UCSD-AML1 (cell line): Measurements from ENCODE around the gene CRY2.

Experiments
- DNase-seq: peaks from one replicate; lab custom pipeline; 2025; ENCODE audit not compliant: unreplicated experiment; lab: John Stamatoyannopoulos, UW

CRY2 gene

DNA sequence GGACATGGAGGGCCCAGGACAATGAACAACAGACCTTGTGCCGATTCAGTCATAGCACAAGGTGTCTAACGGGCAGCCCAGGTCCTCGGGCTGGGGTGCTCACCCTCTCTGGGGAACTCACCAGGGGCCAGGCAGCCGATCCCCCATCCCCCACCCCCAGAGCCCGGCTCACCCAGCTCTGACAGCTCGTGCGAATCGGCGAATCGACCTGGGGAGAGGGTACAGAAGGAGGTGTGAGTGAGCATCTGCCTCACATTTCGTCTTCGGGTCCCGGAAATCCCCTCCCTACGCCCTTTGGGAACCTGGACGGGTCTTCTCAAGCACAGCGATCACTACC lies 70.0 kb downstream of the CRY2 start:
- no peak for DNase-seq

DNA sequence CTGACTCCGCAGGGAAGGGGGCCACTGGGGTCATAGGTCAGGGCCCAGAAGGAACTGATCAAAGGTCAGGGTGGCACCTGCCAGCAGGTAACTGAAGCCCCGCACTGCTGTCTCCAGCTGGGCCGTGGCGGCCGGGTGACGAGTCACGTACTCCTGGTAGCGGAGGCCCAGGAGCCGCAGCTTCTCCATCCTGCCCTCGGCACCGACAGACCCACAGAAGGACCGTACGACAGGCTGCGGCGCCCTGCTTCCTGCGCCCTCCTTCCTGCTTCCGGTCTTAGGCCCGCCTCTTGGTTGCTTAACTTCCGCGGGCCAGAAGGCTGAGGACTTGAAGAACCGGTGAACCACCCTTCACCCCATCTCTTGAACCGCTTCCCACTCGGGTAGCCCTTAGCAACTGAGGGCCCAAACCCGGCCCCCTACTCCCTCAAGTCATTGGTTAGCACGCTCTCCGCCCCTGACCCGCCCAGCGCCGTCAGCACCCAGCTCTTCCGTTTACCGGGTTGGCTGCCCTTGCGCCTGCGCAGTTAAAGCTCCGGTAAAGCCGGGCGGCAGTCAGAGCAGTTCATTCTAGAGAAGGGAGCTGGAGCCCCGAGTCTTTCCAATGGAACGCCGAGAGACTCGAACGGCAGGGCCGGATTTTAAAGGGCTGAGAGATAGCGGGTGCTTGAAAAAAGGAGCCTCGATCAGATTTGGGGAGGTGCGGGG lies 70.5 kb downstream of the CRY2 start, which contains the start of gene PEX16:
Gene PEX16, minus strand, starts transcription at position 255 of the 708 bp plus-strand sequence. Its CDS starts 66 bp downstream, at position 189.
- peak; percentile 98 for DNase-seq

DNA sequence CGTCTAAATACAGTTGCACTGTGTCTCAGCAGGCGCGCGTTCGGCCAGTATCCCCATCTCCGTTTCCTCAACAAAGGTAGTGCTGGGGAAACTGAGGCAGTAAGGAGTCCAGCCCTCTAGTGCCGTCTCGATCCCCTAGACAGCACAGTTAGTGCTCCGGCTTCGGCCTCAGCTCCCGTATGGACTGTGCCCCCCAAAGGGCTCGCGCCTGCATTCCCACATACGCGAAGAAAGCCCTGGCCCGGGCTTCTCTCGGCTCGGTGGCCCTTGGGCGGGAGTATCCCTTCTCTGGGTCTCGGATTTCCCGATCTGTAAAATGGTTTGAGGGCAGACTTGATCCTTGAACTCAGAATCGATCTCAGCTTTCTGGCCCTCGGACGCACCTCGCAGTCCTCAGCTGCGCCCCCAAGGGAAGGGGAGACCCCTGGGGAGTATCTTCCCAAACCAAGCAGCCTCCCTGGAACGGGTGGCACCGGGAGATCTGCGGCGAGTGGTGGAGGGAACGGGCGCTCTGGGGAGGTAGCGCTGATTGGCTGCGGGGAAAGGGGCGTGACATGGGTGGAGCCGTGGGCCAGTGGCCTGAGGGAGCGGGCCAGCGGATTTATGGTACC lies 71.2 kb downstream of the CRY2 start:
- DNase-seq, result peak; percentile 81

DNA sequence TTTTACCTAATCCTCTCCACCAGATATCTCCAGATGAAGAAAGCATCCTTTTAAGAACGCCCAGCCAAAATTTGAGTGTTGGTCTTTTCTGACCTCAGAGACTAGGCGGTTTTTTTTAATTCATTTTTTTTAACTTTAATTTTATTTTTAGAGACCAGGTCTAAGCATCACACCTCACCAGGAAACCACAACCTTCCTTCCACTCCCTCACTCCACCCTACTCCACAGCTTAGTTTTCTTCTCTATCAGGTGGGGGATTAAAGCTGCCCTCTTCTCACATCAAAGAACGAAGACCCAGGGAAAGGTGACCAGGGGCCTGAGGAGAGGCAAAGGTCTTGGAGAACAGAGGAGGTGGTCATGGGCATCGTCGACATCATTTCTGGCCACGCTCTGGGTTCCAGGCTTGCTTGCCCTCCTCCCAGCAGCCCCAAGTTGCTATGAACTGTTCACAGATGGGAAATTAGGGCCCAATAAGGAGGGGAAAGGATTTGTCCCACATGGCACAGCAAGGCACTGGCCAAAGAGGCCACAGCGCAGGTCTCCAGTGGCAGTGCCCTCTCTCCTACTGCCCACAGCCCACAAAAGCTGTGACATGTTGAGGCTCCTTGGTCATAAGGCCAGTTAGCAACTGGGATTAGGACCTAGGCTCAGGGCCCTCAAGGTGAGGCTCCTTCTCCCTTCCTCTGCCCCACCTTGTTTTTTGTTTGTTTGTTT lies 71.8 kb downstream of the CRY2 start:
- DNase-seq, result no peak

DNA sequence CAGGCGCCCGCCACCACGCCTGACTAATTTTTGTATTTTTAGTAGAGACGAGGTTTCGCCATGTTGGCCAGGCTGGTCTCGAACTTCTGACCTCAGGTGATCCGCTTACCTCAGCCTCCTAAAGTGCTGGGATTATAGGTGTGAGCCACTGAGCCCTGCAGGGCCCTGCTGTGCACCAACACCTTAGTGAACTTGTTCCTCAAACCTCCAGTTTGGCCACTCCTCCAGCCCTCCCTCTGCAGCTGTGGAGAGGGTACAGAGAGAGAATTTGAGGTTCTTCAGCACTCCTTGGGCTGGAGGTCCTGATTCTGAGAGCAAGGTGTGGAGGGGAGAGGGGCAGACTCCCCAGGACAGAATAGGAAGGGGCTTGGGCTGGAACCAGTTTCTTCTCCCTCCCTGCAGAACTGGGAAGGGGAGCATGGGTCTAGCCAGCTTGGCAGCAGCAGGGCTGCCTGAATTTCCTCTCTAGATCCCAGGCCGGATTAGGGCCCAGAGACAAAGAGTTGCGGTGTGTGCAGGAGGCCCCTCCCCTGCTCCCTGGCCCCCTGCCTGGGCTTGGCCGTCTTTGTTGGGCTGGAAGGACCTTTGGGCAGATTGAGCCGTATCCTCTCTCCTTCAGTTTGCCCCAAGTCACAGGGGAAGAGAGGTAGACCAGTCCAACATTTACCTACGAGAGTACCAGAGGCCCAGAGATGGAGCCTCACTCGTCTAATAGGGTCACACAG lies 72.7 kb downstream of the CRY2 start:
- peak; percentile 26 for DNase-seq

DNA sequence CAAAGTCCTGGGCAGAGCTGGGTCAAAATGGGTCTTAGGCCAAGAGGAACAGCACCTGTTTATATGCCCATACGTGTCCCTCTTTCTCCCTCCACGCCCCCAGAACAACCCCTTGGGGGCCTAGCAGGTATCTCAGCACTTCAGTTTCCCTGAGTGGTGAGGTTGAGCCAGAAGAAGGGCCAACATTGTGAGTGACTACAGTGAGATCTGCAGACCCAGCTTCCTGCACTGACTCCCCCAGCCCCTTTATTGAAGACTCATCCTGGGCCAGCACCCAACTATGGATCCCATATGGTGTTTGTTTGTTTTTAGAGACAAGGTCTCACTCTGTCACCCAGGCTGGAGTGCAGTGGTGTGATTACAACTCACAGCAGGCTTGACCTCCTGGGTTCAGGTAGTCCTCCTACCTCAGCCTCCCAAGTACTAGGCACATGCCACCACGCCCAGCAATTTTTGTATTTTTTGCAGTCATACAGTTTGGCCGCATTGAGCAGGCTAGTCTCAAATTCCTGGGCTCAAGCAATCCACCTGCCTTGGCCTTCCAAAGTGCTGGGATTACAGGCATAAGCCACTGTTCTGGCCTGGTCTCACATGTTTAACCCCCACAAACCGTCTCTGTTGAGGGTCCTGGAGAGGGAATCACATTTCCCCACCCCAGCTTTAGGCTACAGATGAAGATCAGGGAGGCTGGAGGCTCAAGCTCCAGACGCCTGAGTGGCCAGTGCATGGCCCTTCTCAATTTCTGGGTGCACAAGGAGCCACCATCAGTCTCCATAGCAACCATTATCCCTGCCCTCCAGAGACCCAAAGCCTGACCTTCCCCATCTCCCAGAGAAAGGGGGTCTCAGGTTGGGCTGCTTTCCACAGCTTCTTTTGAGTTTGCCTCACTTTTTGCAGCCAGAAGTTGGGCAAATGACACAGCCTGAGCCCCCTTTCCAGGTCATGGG lies 73.5 kb downstream of the CRY2 start:
- DNase-seq, result no peak

DNA sequence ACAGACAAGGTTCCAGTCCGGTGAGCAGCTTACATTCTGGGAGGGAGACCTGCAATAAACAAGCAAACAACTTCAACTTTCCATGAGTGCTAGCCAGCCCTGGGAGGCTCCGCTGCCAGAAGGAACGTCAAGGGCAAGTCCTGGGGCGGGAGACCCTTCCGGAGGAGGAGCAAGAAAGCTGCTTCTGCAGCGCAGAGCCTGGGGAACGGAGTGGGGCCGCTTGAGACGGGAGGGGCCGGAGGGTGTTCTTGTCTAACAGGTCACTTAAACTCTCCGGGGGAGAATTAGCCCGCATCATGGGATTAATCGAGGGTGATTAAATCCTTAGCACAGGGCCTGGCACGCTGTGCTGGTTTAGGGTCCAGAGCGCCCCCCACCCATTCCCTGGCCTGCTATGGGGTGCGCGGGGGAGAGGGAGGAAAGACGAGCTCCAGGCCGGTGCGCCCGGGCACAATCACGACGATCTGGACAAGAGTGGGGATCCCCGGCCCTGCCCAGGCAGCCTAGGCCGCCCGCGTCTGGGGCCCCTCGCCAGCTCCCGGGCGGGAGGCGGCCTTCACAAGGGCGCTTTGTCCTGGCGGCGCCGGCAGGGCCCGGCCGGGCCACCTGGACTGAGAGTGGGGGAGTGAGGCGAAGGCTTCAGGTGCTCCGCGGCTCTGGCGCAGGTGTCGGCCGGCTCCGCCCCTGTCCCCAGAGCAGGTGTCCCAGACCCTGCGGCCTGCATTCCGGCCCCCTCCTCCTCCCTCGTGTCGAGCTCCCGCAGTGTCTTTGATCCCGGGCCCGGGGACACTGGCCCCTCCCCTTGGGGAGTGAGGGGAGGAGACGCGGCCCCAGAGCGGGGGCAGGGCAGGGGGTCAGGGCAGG lies 74.5 kb downstream of the CRY2 start:
- DNase-seq, result no peak

DNA sequence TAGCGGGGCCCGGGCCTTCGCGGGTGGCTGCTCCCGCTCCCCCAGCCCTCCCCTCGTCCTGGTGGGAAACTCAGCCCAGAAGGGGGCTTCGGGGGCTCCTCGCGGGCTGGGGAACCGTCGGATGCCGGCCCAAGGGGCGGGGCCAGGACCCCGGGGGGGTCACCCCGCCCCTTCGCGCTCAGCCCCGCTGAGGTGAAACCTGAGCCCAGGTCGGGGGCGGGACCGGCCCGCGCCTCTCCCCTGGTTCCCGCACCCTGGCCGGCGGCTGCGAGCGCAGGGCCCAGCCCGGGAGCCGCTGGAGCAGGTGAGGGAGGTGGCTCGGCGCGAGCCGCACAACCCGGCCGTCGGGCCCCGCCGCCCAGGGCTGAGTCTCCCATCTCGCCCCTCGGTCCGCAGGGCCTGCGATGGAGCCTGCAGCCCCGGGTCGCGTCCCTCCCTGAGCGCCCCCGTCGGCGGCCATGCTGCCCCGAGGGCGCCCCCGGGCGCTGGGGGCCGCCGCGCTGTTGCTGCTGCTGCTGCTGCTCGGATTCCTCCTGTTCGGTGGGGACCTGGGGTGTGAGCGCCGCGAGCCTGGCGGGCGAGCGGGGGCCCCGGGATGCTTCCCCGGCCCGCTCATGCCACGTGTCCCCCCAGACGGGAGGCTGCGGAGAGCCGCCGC lies 75.3 kb downstream of the CRY2 start, which contains the start of gene LARGE2:
Gene LARGE2, plus strand, starts transcription at position 232 of the 658 bp plus-strand sequence. Its CDS starts 227 bp downstream, at position 459.
- no peak for DNase-seq

DNA sequence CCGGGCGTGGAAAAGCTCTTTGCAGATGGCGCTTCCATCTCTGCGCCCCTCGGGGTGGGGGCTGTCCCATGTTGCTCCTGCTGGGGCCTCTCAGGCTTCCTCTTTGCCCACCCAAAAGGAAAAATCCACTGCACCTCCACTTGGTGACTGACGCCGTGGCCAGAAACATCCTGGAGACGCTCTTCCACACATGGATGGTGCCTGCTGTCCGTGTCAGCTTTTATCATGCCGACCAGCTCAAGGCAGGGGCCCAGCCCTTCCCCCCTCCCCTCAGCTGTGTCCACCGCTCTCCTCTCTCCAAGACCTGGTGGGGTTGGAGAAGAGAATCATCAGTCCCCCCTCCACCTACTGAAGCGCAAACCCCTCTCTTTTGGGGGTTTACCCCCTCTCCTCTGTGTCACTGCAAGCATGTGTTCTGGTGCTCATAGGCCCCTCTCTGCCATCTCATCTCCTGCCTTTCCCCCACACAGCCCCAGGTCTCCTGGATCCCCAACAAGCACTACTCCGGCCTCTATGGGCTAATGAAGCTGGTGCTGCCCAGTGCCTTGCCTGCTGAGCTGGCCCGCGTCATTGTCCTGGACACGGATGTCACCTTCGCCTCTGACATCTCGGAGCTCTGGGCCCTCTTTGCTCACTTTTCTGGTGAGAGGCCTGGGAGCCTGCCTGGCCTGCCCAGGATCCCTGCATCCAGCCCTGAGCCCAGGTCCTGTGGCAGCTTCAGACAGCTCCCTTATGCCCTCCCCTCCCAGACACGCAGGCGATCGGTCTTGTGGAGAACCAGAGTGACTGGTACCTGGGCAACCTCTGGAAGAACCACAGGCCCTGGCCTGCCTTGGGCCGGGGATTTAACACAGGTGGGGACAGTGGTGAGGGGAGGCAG lies 77.0 kb downstream of the CRY2 start:
- DNase-seq, result no peak

DNA sequence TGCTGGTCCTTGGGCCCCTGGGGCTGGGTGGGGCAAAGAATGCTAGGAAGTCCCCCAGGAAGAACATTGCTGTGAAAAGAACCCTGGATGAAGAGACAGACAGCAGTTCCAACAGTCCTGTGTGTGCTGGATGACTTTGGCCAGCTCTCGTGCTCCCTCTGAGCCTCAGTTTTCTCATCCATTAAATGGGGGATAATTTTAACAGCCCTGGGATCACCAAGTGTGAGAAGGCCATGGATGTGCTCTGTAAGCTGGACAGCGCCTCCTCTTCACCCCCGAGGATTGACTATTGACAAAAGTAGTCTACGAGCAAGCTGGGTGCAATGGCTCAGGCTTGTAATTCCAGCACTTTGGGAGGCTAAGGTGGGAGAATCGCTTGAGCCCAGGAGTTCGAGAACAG lies 77.7 kb downstream of the CRY2 start:
- no peak for DNase-seq

DNA sequence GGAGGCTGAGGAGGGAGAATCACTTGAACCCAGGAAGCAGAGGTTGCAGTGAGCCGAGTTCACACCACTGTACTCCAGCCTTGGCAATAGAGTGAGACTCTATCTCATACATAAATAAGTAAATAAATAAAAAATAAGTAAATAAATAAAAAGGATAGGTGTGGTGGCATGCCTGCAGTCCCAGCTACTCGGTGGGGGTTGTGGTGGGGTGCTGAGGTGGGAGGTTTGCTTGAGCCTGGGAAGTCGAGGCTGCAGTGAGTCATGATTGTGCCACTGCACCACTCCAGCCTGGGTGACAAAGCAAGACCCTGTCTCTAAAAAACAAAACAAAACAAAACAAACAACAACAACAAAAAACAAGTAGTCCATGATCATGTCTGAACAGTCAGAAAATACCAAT lies 78.3 kb downstream of the CRY2 start:
- no peak for DNase-seq

DNA sequence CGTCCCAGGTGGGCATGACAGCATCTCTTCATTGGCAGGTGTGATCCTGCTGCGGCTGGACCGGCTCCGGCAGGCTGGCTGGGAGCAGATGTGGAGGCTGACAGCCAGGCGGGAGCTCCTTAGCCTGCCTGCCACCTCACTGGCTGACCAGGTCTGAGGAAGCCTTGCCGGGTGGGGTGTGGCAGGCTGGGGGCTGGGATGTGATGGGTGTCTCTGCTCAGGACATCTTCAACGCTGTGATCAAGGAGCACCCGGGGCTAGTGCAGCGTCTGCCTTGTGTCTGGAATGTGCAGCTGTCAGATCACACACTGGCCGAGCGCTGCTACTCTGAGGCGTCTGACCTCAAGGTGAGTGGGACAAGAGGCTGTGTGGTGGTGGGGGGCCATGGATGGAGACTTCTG lies 78.7 kb downstream of the CRY2 start:
- DNase-seq, result no peak

DNA sequence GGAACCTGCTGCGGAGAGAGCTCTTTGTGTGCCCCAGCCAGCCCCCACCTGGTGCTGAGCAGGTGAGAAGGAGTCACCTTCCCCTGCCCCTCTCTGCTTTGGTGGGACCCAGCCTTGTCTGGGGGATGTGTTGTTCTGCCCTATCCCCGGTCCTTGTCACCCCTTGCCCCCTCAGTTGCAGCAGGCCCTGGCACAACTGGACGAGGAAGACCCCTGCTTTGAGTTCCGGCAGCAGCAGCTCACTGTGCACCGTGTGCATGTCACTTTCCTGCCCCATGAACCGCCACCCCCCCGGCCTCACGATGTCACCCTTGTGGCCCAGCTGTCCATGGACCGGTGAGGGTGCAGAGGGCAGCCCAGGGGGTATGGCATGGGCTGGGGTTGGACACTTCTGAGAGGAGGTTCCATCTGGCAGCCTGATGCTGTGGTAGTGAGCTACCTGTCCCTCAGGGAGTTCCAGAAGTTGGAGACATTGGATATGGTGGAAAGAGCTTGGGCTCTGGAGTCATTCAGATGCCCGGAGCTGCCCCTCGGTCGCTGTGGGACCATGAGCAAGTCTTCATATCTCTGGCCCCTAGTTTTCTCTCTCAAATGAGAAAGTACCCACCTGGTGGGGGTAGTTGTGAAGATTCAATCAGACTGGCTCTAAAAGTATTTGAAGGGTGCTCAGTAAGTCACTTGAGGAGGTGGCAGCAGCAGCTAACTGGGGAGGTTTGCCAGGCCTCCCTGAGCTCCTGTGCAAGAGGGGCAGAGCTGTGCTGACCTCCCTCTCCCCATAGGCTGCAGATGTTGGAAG lies 79.5 kb downstream of the CRY2 start:
- no peak for DNase-seq

DNA sequence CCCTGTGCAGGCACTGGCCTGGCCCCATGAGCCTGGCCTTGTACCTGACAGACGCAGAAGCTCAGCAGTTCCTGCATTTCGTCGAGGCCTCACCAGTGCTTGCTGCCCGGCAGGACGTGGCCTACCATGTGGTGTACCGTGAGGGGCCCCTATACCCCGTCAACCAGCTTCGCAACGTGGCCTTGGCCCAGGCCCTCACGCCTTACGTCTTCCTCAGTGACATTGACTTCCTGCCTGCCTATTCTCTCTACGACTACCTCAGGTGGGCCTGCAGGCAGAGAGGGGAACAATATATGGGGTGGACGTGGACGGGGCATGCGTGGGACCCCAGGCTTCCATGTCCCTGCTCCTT lies 80.0 kb downstream of the CRY2 start:
- DNase-seq, result peak; percentile 32

DNA sequence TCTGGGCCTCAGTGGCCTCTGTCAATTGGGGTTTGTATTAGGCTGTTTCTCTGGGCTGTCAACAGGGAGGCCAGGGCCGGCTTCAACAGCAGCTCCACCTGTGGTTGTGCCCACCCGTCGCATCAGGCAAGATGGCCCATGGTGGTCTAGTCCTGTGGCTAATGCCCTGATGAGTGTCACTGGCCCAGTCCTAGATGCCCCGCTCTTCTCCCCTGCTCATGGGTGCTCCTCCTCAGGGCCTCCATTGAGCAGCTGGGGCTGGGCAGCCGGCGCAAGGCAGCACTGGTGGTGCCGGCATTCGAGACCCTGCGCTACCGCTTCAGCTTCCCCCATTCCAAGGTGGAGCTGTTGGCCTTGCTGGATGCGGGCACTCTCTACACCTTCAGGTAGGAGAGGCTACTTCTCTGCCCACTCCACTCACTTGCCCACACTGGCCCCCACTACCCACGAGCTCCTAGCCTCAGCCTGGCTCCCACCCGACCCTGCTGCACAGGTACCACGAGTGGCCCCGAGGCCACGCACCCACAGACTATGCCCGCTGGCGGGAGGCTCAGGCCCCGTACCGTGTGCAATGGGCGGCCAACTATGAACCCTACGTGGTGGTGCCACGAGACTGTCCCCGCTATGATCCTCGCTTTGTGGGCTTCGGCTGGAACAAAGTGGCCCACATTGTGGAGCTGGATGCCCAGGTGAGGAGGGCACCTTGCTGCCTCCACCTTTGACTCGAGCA lies 80.6 kb downstream of the CRY2 start:
- no peak for DNase-seq

DNA sequence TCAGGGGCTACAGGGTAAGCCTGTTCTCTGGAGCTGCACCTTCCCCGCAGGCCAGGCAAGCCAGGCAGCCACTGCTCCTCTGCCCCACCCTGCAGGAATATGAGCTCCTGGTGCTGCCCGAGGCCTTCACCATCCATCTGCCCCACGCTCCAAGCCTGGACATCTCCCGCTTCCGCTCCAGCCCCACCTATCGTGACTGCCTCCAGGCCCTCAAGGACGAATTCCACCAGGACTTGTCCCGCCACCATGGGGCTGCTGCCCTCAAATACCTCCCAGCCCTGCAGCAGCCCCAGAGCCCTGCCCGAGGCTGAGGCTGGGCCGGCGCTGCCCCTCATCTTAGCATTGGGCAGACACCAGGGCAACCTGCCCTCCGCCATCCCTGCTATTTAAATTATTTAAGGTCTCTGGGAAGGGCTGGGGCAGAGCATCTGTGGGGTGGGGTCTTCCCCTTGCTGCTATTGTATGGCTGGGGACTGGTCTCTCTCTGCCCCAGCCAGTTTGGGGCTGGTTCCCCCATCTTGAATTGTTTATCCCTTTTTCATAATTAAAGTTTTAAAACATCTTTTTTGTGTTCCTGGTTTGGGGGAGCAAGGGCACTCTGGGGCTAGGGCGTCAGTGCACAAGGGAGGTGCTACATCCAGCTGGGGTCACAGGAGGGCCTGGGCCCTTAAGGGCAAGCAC lies 81.4 kb downstream of the CRY2 start:
- DNase-seq, result no peak
